GM19395 (cell line): ENCODE data around the gene CCDC85C.

Source experiments
- ATAC-seq: cut with Tn5 transposase; IDR thresholded peaks from one replicate; pipeline ENCODE4 v1.9.1; 2021; ENCODE audit warnings: mild to moderate bottlenecking, moderate library complexity; ENCODE audit not compliant: unreplicated experiment

CCDC85C gene

DNA sequence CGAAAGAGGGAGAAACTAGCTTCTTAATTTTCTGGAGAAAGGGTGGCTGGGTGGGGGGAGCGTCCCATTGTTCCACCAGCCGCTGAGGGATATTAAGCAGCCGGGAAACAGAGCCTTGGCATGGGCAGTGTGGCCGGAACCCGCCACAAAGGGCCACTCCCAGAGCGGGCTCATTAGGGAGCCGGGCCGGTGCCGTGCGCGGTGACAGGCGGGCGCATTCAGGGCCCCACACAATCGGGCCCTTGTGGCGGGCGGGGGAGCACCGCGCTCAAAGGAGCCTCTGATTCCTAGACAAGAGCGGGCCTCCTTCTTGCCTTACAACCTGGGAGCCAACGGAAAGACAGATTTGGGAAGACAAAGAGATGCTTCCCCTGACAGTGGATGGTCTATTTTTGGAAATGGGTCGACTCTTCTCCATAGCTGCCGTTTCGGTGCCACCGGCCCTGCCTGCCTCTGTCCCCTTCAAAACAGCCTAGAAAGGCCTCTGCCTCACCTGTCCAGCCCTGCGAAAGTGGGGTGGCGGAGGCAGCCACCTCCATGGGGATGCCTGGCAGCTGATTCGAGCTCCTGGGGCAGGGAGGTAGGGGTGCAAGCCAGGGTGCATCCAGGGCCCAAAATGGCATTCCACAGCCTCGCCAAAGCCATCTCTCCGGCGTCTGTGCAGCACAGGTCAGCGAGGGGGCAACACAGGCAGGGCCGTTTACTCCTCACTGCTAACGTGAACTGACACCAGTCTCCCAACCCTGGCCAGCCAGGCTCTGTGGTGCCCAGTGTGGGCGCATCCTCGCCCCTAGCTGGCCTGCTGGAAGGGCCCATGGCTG, 10.9 kb downstream of the CCDC85C start:
- ATAC-seq, result no peak

DNA sequence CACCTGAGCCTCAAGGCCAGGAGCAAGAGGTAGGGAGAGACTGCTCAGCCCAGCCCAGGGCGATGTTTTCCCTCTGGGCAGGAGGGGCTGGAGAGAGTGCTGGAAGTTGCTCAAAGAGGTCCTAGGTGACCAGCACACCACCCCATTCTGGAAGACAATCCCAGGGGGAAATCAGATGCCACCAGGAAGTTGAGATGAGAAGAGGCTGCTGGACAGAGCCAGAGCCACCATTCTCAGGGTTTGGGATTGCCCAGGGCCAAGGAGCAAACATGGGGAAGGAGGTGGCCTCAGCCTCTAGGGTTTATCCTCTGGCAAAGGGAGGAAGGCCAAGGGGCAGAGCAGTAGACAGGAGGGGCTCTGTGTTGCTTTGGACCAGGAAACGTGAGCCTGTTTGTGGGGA, 11.6 kb downstream of the CCDC85C start:
- ATAC-seq, result no peak

DNA sequence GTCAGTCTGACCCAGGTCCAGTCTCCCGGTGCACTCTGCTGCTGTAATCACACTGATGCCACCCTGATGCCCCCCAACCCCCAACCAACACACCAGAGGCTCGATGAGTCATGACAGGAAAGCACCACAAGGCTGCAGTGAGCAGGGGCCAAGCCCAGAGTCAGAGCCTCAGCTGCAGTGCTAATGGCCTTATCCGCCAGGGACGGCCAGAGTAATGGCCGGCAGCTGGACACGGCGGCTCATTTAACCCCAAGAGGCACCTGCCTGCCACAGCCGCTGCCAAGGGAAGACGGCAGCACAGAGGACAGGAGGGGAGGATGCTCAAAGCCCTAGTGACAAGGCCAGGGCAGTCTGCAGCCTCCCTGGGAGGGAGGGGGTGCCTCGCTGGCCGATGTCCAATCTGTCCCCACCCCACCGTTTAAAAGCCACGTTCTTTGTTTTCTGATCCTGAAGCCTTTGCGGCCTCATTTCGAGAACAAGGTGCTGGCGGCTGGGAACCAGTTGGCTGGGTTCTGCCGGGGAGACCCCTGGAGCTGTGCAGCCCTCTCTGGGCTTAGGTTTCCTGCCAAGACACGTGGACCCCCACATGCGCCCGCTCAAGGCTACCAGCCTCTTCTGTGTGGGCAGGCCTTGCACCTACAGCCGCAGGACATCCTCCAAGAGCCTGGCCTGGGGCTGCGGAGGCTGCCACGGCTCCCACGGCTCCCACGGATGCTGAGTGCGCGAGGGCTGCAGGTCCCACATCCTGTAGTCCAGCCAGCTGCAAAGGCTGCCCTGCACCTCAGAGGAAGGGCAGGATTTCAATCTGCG, 13.1 kb downstream of the CCDC85C start:
- no peak for ATAC-seq

- ATAC-seq, result no peak
Measured at GRCh38 chr14:99589651-99590530, 14.1 kb downstream of the CCDC85C start.

DNA sequence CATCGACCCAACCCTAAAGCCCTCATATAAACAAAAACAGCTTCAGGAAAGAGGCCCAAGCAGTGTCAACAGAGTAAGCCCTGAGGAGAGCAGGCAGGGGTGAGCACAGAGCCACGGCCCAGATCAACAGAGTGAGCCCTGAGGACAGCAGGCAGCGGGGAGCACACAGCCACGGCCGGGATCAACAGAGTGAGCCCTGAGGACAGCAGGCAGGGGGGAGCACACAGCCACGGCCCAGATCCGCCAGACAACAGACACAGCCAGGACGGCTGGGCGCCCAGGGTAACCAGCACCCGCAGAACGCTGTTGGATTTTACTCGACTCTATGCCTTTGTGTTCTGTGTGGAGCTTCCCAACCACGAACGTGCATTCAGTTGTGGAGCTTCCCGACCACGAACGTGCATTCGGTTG, 15.0 kb downstream of the CCDC85C start:
- no peak for ATAC-seq

GRCh38 chr14:99587460-99588278, 16.3 kb downstream of the CCDC85C start:
- no peak for ATAC-seq

GRCh38 chr14:99586761-99587459, 17.1 kb downstream of the CCDC85C start:
- no peak for ATAC-seq

DNA sequence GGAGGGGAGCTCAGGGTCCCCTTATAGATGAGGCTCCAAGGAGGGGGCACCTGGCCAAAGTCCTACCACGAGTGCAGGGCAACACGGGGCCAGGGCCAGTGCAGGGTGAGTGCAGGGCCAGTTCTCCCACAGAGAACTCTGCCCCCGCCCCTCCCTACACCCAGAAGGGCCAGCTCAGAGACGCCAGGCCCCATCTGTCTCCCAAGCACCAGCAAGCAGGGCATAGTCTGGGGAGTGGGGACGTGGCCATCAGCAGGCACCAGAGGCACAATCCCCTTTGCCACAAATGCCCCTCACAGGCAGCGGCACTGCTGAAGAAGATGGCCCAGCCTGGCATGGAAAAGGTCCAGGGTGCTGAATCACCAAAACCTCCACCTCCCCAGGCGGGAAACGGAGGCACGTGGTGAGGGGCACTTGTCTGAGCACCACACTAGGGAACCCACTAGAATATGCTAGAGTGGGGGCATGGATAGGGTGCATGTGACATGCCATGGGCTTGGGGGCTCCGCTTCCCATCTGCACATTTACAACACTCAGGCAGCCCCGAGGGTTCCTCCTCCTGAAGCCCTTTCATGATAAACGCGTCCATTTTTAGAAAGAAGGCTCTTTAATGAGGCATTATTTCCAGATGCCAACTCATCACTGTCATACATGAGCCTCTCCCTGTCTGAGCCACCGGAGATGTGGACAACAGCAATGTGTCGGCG, 17.8 kb downstream of the CCDC85C start:
- ATAC-seq, result no peak

- ATAC-seq, result no peak
Measured at GRCh38 chr14:99584823-99585222, 19.2 kb downstream of the CCDC85C start.

DNA sequence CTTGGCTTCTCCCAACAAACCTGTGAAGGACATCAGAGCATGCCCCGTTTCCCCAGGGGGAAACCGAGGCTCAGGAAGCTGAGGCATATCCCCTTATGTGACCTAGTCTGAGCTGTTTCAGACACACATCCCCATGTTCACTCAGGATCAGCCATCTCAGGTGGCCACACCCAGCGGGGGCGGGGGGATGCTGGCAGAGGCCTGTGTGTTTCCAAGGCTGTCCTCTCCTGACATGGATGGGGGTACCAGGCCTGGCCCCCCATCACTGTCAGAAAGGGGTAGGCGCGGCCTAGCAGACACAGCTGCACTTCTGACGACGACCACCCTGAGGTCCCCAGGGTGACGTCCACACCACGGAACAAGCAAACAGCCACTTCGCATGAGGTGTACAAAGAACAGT, 22.1 kb downstream of the CCDC85C start:
- no peak for ATAC-seq

DNA sequence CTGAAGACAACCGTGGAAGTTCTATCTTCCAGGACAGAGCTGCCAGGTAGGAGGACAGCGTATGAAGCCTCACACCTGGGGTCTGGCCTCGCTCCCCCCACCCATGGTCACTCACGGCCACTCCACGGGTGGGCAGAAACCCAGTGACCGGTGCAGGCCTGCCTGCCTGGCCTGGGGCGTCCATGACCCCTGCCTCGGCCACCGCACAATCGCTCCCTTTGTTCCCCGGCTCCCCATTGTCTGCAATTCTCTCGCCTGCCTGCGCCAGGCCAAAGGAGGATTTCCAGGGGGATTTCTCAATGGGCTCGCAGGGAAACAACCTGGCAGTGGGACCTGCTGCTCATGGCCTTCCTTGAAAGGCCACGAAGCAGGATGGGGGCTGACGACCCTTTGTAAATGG, 22.6 kb downstream of the CCDC85C start:
- ATAC-seq, result no peak

- ATAC-seq, result no peak
Measured at GRCh38 chr14:99579903-99580571, 24.0 kb downstream of the CCDC85C start.

- no peak for ATAC-seq
Measured at GRCh38 chr14:99579120-99579836, 24.7 kb downstream of the CCDC85C start.

- ATAC-seq, result no peak
Measured at GRCh38 chr14:99578541-99579101, 25.4 kb downstream of the CCDC85C start.

GRCh38 chr14:99576761-99577705, 27.0 kb downstream of the CCDC85C start:
- no peak for ATAC-seq

DNA sequence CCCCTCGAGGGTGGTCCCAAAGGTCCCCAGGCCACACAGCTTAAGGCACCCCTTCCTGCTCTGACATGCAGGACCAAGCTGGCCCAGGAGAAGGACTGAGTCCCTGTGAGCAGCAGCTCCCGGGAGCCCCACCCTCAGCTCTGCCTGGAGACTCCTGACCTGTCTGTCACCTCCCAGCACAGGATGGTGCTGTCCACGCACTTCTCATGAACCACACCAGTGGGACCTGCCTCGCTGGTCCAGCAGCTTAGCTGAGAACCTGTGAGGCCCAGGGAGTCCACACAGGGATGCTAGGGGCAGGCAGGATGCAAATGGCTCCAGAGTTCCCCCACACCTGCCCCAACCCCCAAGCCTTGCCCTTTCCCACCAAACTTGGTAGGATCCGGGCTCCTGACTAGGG, 27.7 kb downstream of the CCDC85C start:
- ATAC-seq, result no peak
